Omental fat pad (tissue), 4 donors: ENCODE data around the gene CLEC16A. TPM values are rescaled to one million over a fixed set of nuclear protein-coding genes. Genes with fewer than 3 reads are reported as not detected.

Experiments
- ATAC-seq: fragments of 150-250 bp; one replicate; pipeline ENCODE4 v1.9.1; 2016; ENCODE audit warnings: mild to moderate bottlenecking, moderate library complexity; ENCODE audit not compliant: low FRiP score
- DNase-seq: peaks from one replicate; pipeline ENCODE4 v3.0.0-alpha.2; 2019; ENCODE audit warnings: low spot score
- total RNA-seq, 4 donors: library from RNA; depleted of rRNA; stranded (reverse); fragments of >200 nt; gene quantifications; one replicate each; pipeline ENCODE4 v1.1.0, GENCODE V29; 2016
- TF ChIP-seq, protein P1 (sequence below), 3 donors: fragments of 450-650 bp; IDR thresholded peaks; one replicate each; pipeline ENCODE4 v1.5.1; 2016 to 2017; ENCODE audit warnings: antibody characterized with exemption in 3 of 3, mild to moderate bottlenecking in 3 of 3, moderate library complexity in 2 of 3

The CLEC16A gene
- total RNA-seq, 4 donors from 2014 or later: 24.0 to 36.9 (median 29.5) TPM

DNA sequence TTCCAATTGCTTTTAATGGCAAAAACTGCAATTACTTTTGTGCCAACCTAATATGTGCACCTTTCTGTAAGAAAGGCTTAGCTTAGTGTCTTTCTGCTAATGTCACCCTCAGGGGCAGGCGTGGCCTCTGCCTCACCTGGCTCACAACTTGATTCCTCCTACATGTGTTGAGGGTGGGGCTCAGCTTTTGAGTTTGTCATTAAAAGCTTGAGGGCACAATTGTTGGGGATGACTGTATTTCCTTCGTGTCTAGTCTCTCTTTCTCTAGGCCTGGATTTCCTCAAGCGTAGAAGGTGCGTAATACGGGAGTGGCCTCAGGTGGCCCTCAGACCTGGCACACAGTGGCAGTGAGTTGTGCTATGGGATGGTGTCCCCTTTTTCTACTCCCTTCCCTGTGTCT is 94.4 kb downstream of the CLEC16A start:
- ATAC-seq (no peak), DNase-seq (no peak)
- TF ChIP-seq, protein P1, sequence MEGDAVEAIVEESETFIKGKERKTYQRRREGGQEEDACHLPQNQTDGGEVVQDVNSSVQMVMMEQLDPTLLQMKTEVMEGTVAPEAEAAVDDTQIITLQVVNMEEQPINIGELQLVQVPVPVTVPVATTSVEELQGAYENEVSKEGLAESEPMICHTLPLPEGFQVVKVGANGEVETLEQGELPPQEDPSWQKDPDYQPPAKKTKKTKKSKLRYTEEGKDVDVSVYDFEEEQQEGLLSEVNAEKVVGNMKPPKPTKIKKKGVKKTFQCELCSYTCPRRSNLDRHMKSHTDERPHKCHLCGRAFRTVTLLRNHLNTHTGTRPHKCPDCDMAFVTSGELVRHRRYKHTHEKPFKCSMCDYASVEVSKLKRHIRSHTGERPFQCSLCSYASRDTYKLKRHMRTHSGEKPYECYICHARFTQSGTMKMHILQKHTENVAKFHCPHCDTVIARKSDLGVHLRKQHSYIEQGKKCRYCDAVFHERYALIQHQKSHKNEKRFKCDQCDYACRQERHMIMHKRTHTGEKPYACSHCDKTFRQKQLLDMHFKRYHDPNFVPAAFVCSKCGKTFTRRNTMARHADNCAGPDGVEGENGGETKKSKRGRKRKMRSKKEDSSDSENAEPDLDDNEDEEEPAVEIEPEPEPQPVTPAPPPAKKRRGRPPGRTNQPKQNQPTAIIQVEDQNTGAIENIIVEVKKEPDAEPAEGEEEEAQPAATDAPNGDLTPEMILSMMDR (IDR thresholded peaks at IDR 0.05): no peak

DNA sequence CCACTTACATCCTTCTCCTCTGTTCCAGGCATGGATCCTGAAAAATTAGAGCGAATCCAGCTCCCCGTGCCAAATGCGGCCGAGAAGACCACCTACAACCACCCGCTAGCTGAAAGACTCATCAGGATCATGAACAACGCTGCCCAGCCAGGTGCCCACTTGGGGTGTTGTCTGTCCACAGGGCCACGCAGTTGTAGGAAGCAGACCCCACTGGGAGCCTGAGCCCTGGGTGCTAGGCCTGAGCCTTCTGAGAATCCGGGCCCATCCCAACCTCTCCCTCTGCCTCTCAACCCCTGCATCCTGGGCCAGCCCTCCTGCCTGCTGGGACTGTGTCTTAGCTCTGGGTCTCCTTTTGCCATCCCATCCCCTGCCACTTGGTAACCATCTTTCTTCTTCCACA is 95.4 kb downstream of the CLEC16A start:
- no peak for ATAC-seq
- no peak for DNase-seq
- TF ChIP-seq, protein P1 (IDR thresholded peaks at IDR 0.05): no peak

DNA sequence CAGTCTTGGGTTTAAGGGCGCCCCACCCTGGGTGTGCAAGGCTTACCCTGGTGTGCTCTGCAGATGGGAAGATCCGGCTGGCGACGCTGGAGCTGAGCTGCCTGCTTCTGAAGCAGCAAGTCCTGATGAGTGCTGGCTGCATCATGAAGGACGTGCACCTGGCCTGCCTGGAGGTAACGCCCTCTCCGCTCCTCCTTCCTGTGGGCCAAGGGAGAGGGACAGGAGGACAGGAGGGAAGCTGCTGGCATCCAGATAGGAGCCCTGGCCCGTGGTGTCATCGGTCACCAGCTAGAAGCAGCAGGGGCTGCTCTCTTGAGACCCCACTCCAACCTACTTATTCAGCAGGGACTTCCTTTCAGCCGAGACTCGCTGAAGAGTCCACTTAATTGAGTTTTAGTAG is 97.8 kb downstream of the CLEC16A start:
- ATAC-seq: no peak
- TF ChIP-seq, protein P1 (IDR thresholded peaks at IDR 0.05): no peak
- no peak for DNase-seq

DNA sequence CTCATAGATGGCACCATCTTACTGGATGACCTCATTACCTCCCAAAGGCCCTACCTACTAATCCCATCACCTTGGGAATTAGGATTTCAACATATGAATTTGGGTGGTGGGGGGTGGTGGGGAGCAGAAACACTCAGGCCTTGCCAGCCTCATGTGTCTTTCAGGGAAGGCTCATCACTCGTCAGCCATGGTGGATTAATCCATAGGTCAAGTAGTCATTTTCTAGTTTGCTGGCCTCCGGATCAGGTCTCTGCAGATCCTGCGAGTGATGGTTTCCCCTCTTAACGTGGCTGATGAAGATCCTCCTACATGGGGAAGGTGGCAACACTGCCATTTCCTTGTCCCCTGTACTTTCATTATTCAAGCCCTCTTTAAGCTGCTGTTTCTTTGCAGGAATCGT is 101.1 kb downstream of the CLEC16A start:
- TF ChIP-seq, protein P1 (IDR thresholded peaks at IDR 0.05): no peak
- ATAC-seq (no peak), DNase-seq (no peak)

DNA sequence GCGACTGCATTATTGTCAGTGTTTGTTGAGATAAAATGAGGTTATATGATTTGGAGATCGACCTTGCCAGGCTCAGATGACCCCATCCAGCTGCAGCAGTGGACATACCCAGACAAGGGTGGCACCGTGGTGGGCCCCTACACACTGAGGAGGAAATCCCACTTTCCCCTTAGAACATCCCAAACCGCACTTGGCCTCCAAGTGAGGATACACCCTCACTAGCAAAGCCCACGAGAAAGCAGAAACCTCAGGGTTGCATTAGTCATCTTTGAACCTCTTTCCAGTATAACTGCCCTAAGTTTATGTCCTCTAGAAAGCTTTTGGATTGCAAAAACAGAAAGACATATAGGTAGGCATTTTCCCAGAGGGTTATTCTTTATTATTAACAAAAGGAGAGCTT is 101.5 kb downstream of the CLEC16A start:
- DNase-seq: no peak
- TF ChIP-seq, protein P1 (IDR thresholded peaks at IDR 0.05): no peak
- ATAC-seq: no peak

DNA sequence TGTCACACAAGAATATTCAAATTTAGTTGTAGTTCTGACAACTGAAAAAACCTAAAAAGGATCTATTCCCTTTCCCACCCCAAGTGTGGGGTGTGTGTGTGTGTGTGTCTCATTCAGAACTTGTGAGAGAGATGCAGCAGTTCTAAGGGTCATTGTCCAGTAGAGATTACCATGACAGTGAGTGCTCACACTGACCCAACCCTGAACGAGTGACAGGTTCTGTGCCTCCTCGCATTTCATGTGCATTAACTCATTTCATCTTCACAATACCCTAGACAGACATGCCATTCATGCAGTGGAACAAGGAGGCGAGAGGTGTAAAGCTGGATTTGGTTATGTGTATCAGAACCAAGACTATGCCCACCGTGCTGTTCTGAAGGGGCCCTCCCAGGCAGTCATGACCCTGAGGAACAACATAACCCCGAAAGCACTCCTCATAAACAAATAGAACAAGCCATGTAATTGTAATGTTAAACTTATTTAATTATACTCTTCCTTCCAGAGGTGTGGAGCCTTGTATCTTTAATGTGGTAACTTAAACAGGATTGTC is 102.1 kb downstream of the CLEC16A start:
- ATAC-seq (no peak), DNase-seq (no peak)
- TF ChIP-seq, protein P1 (IDR thresholded peaks at IDR 0.05): no peak

DNA sequence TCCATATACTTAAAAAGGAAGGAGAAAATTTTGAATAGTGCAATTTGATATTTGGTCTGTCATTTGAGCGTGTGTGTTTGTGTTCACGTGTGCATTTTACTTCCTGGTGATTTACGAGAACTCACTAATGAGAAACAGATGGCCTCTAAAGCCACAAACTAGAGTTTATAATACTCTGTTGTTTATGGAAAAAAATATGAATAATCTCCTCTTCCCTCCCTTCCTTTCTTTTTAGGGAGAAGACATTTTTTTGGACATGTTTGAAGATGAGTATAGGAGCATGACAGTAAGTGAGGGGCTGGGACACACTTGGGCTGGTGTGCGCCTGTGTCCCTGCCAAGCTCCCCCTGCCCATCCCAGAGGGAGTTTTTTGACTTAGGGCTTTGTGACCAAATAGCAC is 102.7 kb downstream of the CLEC16A start:
- TF ChIP-seq, protein P1 (IDR thresholded peaks at IDR 0.05): no peak
- ATAC-seq: no peak
- DNase-seq: no peak
